ENCODE results near the gene KRCC1. TPM values are rescaled to one million over a fixed set of nuclear protein-coding genes. Genes with fewer than 3 reads are reported as not detected.

The KRCC1 gene
- polyA plus RNA-seq, 1 donor from 2014 or later: 26.6 TPM

DNA sequence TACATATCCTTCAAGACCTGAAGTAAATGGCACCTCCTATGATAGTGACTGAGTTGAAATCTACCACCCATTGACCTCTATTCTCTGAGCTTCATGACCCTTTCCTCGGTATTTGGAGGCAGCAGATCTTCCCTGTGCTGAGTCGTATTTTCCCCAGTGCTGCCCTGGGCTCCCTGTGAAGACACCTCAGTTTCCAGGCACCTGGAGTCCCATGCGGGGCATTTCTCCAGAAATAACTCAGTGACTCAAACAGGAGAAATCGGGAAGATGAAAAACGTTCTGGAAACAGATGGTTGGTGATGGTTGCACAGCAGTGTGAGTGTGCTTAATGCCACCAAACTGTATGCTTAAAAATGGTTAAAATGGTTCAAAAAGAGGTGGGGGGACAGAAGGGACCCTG is 30.0 kb upstream of the KRCC1 start:
- H3K27me3 ChIP-seq (ENCODE audit: insufficient read depth, low read depth, low read length): no peaks in the 10 kb centered on the region
- H3K4me2 ChIP-seq (ENCODE audit: low read length): no peak overlapping the region
- H3K9me3 ChIP-seq (ENCODE audit: low read length): no peaks in the 10 kb centered on the region
- no peak overlapping the region for H3K9ac ChIP-seq (ENCODE audit: low read length)
- H3K27ac ChIP-seq (ENCODE audit: low read length): no peak overlapping the region
- H3F3A ChIP-seq (ENCODE audit: insufficient read depth, low read length, poor library complexity, severe bottlenecking): no peaks in the 10 kb centered on the region
- H3K79me2 ChIP-seq (replicated peaks; ENCODE audit: insufficient read depth, low read length): no peaks in the 10 kb centered on the region
- TF ChIP-seq EP300 (conservative IDR thresholded peaks at IDR 0.05; ENCODE audit: poor library complexity, severe bottlenecking) (no peak), TAF1 (IDR thresholded peaks at IDR 0.05; ENCODE audit: low read depth) (no peak), EZH2 (IDR thresholded peaks at IDR 0.05; ENCODE audit: borderline replicate concordance, insufficient read depth, low read length, poor library complexity, severe bottlenecking) (no peak), POLR2AphosphoS5 (IDR thresholded peaks at IDR 0.05) (no peak)
- TF ChIP-seq, protein P1, sequence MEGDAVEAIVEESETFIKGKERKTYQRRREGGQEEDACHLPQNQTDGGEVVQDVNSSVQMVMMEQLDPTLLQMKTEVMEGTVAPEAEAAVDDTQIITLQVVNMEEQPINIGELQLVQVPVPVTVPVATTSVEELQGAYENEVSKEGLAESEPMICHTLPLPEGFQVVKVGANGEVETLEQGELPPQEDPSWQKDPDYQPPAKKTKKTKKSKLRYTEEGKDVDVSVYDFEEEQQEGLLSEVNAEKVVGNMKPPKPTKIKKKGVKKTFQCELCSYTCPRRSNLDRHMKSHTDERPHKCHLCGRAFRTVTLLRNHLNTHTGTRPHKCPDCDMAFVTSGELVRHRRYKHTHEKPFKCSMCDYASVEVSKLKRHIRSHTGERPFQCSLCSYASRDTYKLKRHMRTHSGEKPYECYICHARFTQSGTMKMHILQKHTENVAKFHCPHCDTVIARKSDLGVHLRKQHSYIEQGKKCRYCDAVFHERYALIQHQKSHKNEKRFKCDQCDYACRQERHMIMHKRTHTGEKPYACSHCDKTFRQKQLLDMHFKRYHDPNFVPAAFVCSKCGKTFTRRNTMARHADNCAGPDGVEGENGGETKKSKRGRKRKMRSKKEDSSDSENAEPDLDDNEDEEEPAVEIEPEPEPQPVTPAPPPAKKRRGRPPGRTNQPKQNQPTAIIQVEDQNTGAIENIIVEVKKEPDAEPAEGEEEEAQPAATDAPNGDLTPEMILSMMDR (IDR thresholded peaks at IDR 0.05; ENCODE audit: poor library complexity, severe bottlenecking): no peak
- H3K9me2 ChIP-seq (ENCODE audit: insufficient read depth, low read length): no peaks in the 10 kb centered on the region
- no peaks in the 10 kb centered on the region for H3K36me3 ChIP-seq (ENCODE audit: insufficient read depth, low read length)
- no peak overlapping the region for H2AFZ ChIP-seq (ENCODE audit: low read depth, low read length)
- H3K4me3 ChIP-seq (ENCODE audit: low read length): no peak overlapping the region
- H4K20me1 ChIP-seq (ENCODE audit: insufficient read depth): no peaks in the 10 kb centered on the region

DNA sequence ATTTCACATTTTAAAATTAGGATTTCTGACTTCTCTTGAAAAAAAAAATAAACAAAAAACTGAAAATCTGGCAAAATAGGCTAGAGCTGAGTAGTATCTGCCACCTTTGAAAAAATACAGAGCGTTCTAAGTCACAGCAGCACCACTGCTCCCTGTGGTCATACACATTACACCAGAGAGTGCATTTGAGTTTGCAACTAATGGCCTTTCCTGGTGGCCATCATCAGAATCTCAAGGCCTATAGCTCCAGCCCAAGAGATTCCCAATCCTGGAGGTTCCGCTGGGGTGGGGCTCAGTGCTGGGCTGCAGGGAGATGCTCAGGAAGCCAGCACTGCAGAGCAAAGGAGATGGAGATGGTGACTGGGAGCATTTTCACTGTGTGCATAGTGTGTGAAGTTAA is 29.5 kb upstream of the KRCC1 start:
- Histone ChIP-seq H3K9me2 (ENCODE audit: insufficient read depth, low read length) (no peaks in the 10 kb centered on the region), H3K79me2 (replicated peaks; ENCODE audit: insufficient read depth, low read length) (no peaks in the 10 kb centered on the region), H3F3A (ENCODE audit: insufficient read depth, low read length, poor library complexity, severe bottlenecking) (no peaks in the 10 kb centered on the region), H3K4me3 (ENCODE audit: low read length) (no peak overlapping the region), H3K27me3 (ENCODE audit: insufficient read depth, low read depth, low read length) (no peaks in the 10 kb centered on the region), H3K9ac (ENCODE audit: low read length) (no peak overlapping the region), H2AFZ (ENCODE audit: low read depth, low read length) (no peak overlapping the region), H3K9me3 (ENCODE audit: low read length) (no peaks in the 10 kb centered on the region), H3K27ac (ENCODE audit: low read length) (no peak overlapping the region), H3K36me3 (ENCODE audit: insufficient read depth, low read length) (no peaks in the 10 kb centered on the region), H3K4me2 (ENCODE audit: low read length) (no peak overlapping the region), H4K20me1 (ENCODE audit: insufficient read depth) (no peaks in the 10 kb centered on the region)
- no peak for TF ChIP-seq EZH2 (IDR thresholded peaks at IDR 0.05; ENCODE audit: borderline replicate concordance, insufficient read depth, low read length, poor library complexity, severe bottlenecking)
- no peak for TF ChIP-seq MXI1 (conservative IDR thresholded peaks at IDR 0.05; ENCODE audit: poor library complexity, severe bottlenecking)

DNA sequence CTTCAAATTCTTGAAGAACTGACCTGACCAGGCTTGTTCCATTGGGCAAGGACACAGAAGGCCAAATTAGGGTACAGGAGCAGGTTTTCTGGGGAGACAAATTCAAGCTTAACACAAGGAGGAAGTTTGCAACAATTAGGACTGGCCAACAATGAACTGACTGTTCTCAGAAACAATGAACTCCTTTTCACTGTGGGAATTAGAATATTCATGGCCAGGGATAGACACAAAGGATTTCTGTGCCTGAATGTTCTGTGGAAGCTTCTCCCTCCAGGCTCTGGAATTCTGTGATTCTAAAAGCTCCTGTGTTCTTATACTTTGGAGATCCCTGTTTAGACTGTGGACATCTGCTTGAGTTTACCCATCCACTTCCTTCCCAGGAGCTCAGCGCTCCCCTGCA is 27.2 kb upstream of the KRCC1 start:
- no peak overlapping the region for H3K27ac ChIP-seq (ENCODE audit: low read length)

More for the DNA sequence above, 27.2 kb upstream of the KRCC1 start:
- H3K36me3 ChIP-seq (ENCODE audit: insufficient read depth, low read length): no peaks in the 10 kb centered on the region
- H3K9me2 ChIP-seq (ENCODE audit: insufficient read depth, low read length): no peaks in the 10 kb centered on the region
- no peaks in the 10 kb centered on the region for H3K9me3 ChIP-seq (ENCODE audit: low read length)
- no peaks in the 10 kb centered on the region for H3F3A ChIP-seq (ENCODE audit: insufficient read depth, low read length, poor library complexity, severe bottlenecking)
- H3K79me2 ChIP-seq (replicated peaks; ENCODE audit: insufficient read depth, low read length): no peaks in the 10 kb centered on the region
- TF ChIP-seq, protein P2, sequence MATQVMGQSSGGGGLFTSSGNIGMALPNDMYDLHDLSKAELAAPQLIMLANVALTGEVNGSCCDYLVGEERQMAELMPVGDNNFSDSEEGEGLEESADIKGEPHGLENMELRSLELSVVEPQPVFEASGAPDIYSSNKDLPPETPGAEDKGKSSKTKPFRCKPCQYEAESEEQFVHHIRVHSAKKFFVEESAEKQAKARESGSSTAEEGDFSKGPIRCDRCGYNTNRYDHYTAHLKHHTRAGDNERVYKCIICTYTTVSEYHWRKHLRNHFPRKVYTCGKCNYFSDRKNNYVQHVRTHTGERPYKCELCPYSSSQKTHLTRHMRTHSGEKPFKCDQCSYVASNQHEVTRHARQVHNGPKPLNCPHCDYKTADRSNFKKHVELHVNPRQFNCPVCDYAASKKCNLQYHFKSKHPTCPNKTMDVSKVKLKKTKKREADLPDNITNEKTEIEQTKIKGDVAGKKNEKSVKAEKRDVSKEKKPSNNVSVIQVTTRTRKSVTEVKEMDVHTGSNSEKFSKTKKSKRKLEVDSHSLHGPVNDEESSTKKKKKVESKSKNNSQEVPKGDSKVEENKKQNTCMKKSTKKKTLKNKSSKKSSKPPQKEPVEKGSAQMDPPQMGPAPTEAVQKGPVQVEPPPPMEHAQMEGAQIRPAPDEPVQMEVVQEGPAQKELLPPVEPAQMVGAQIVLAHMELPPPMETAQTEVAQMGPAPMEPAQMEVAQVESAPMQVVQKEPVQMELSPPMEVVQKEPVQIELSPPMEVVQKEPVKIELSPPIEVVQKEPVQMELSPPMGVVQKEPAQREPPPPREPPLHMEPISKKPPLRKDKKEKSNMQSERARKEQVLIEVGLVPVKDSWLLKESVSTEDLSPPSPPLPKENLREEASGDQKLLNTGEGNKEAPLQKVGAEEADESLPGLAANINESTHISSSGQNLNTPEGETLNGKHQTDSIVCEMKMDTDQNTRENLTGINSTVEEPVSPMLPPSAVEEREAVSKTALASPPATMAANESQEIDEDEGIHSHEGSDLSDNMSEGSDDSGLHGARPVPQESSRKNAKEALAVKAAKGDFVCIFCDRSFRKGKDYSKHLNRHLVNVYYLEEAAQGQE (IDR thresholded peaks at IDR 0.05; ENCODE audit: borderline replicate concordance): no peak
- TF ChIP-seq EP300 (conservative IDR thresholded peaks at IDR 0.05; ENCODE audit: poor library complexity, severe bottlenecking): no peak
- no peak for TF ChIP-seq SMC3 (conservative IDR thresholded peaks at IDR 0.05; ENCODE audit: poor library complexity)
- TF ChIP-seq, protein P1 (IDR thresholded peaks at IDR 0.05; ENCODE audit: poor library complexity, severe bottlenecking): no peak
- TF ChIP-seq EZH2 (IDR thresholded peaks at IDR 0.05; ENCODE audit: borderline replicate concordance, insufficient read depth, low read length, poor library complexity, severe bottlenecking): no peak
- no peak for TF ChIP-seq TAF1 (IDR thresholded peaks at IDR 0.05; ENCODE audit: low read depth)
- TF ChIP-seq RAD21 (conservative IDR thresholded peaks at IDR 0.05): no peak
- TF ChIP-seq POLR2AphosphoS5 (IDR thresholded peaks at IDR 0.05): no peak
- no peak for TF ChIP-seq MXI1 (conservative IDR thresholded peaks at IDR 0.05; ENCODE audit: poor library complexity, severe bottlenecking)
- H2AFZ ChIP-seq (ENCODE audit: low read depth, low read length): no peak overlapping the region
- H3K9ac ChIP-seq (ENCODE audit: low read length): no peak overlapping the region
- H4K20me1 ChIP-seq (ENCODE audit: insufficient read depth): no peaks in the 10 kb centered on the region
- no peak overlapping the region for H3K4me2 ChIP-seq (ENCODE audit: low read length)
- no peaks in the 10 kb centered on the region for H3K27me3 ChIP-seq (ENCODE audit: insufficient read depth, low read depth, low read length)
- no peak overlapping the region for H3K4me3 ChIP-seq (ENCODE audit: low read length)
